ENCODE data around the gene RTEL1.

DNA sequence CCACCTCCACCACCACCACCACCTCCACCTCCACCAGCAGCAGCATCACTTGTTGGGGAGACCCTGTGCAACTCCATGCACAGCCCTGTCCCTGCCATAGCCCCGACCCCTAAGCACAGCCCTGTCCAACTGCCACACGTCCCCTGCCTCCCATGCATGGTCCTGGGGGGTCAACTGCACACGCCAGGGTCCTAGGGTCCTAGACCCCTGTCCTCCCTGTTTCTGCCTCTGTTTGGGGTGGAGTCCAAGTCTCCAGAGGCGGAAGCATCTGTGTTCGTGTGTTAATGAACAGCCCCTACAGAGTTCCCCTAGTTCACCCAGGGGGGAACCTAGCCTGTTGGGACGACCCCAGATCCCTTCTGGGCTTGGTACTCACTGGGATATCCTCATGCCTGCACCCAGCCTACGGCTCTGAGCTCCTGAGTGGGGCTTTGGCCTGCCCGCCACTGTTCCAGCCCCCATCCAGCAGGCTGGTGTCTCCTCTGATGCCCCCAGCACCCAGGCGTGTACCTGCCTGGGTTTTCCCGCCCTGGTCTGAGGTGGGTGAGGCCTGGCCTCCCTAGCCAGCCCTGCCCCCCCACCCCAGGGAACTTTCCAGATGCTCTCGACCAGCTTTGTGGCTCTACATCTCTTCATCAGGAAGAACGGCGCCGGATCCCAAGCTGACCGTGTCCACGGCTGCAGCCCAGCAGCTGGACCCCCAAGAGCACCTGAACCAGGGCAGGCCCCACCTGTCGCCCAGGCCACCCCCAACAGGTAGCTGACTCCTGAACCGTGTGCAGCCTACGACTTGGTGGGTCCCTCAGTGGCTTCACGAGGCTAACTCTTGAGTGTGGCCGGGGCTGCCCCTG lies 35.8 kb downstream of the RTEL1 start:
- TF ChIP-seq, protein P1, sequence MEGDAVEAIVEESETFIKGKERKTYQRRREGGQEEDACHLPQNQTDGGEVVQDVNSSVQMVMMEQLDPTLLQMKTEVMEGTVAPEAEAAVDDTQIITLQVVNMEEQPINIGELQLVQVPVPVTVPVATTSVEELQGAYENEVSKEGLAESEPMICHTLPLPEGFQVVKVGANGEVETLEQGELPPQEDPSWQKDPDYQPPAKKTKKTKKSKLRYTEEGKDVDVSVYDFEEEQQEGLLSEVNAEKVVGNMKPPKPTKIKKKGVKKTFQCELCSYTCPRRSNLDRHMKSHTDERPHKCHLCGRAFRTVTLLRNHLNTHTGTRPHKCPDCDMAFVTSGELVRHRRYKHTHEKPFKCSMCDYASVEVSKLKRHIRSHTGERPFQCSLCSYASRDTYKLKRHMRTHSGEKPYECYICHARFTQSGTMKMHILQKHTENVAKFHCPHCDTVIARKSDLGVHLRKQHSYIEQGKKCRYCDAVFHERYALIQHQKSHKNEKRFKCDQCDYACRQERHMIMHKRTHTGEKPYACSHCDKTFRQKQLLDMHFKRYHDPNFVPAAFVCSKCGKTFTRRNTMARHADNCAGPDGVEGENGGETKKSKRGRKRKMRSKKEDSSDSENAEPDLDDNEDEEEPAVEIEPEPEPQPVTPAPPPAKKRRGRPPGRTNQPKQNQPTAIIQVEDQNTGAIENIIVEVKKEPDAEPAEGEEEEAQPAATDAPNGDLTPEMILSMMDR (IDR thresholded peaks at IDR 0.05), result no peak
- TF ChIP-seq POLR2A (IDR thresholded peaks at IDR 0.05) (no peak), EP300 (IDR thresholded peaks at IDR 0.05) (no peak)
